Measurements from ENCODE around the gene CPA1. TPM values are rescaled to one million over a fixed set of nuclear protein-coding genes. Genes with fewer than 3 reads are reported as not detected.

Gene CPA1
- total and polyA plus RNA-seq, 2 of the 13 experiments (the other 11 are each of a cell fraction or from before 2014, with no cell fraction given): 0.20 to 0.58 TPM

Other genes with a start within 250 kb of the CPA1 start
- gene TMEM209, start 175.1 kb upstream of the CPA1 start, total RNA-seq (2016; rRNA removed; fragmentation: Illumina TruSeq; extraction: Trizol): 8.8 and 14.5 TPM in 2 replicates
- 13.4 and 15.6 TPM in 2 replicates for gene TMEM209, start 175.1 kb upstream of the CPA1 start, polyA plus RNA-seq (2011; rRNA removed)
- gene SSMEM1, start 172.6 kb upstream of the CPA1 start, total RNA-seq (2016; rRNA removed; fragmentation: Illumina TruSeq; extraction: Trizol): not detected in 2 replicates
- not detected in 2 replicates for gene SSMEM1, start 172.6 kb upstream of the CPA1 start, polyA plus RNA-seq (2011; rRNA removed)
- not detected in 2 replicates for gene CPA2, start 113.6 kb upstream of the CPA1 start, total RNA-seq (2016; rRNA removed; fragmentation: Illumina TruSeq; extraction: Trizol)
- gene CPA2, start 113.6 kb upstream of the CPA1 start, polyA plus RNA-seq (2011; rRNA removed): 0.04 TPM in 1 of 2 replicates, not detected in the other
- gene CPA4, start 87.3 kb upstream of the CPA1 start, total RNA-seq (2016; rRNA removed; fragmentation: Illumina TruSeq; extraction: Trizol): 0.17 and 0.22 TPM in 2 replicates
- 0.20 and 0.39 TPM in 2 replicates for gene CPA4, start 87.3 kb upstream of the CPA1 start, polyA plus RNA-seq (2011; rRNA removed)
- not detected in 2 replicates for gene CPA5, start 35.7 kb upstream of the CPA1 start, total RNA-seq (2016; rRNA removed; fragmentation: Illumina TruSeq; extraction: Trizol)
- 0.30 and 0.48 TPM in 2 replicates for gene CPA5, start 35.7 kb upstream of the CPA1 start, polyA plus RNA-seq (2011; rRNA removed)
- gene CEP41, start 60.5 kb downstream of the CPA1 start, total RNA-seq (2016; rRNA removed; fragmentation: Illumina TruSeq; extraction: Trizol): 8.5 and 8.7 TPM in 2 replicates
- gene CEP41, start 60.5 kb downstream of the CPA1 start, polyA plus RNA-seq (2011; rRNA removed): 8.1 and 9.0 TPM in 2 replicates
- gene MEST, start 111.6 kb downstream of the CPA1 start, total RNA-seq (2016; rRNA removed; fragmentation: Illumina TruSeq; extraction: Trizol): 49.5 and 51.3 TPM in 2 replicates
- gene MEST, start 111.6 kb downstream of the CPA1 start, polyA plus RNA-seq (2011; rRNA removed): 49.7 and 54.6 TPM in 2 replicates